Suprapubic skin (tissue), 3 donors: ENCODE results near the gene C16orf96.

Experiments used
- CTCF ChIP-seq, 2 donors: fragments of 200-600 bp in 1 of 2; fragments of 450-650 bp in 1 of 2; sonication (generic) in 1 of 2; IDR thresholded peaks; one replicate each; pipeline ENCODE4 v1.5.1; 2016 to 2019; ENCODE audit warnings: antibody characterized with exemption in 2 of 2, mild to moderate bottlenecking in 1 of 2, moderate library complexity in 1 of 2
- EP300 ChIP-seq: sonication (generic); formaldehyde crosslinking; IDR thresholded peaks from one replicate; pipeline ENCODE4 v1.6.1; 2017; ENCODE audit warnings: antibody characterized with exemption

GRCh38 chr16:4624827-4625559 lies 68.9 kb downstream of the C16orf96 start:
- TF ChIP-seq EP300, result no peak
- TF ChIP-seq CTCF (IDR thresholded peaks at IDR 0.05), result no peak
